ENCODE measurements around the gene SCAMP4. TPM values are rescaled to one million over a fixed set of nuclear protein-coding genes. Genes with fewer than 3 reads are reported as not detected.

The SCAMP4 gene
- total RNA-seq, 2 experiments from 2014 or later = 21.3 to 49.9 TPM

DNA sequence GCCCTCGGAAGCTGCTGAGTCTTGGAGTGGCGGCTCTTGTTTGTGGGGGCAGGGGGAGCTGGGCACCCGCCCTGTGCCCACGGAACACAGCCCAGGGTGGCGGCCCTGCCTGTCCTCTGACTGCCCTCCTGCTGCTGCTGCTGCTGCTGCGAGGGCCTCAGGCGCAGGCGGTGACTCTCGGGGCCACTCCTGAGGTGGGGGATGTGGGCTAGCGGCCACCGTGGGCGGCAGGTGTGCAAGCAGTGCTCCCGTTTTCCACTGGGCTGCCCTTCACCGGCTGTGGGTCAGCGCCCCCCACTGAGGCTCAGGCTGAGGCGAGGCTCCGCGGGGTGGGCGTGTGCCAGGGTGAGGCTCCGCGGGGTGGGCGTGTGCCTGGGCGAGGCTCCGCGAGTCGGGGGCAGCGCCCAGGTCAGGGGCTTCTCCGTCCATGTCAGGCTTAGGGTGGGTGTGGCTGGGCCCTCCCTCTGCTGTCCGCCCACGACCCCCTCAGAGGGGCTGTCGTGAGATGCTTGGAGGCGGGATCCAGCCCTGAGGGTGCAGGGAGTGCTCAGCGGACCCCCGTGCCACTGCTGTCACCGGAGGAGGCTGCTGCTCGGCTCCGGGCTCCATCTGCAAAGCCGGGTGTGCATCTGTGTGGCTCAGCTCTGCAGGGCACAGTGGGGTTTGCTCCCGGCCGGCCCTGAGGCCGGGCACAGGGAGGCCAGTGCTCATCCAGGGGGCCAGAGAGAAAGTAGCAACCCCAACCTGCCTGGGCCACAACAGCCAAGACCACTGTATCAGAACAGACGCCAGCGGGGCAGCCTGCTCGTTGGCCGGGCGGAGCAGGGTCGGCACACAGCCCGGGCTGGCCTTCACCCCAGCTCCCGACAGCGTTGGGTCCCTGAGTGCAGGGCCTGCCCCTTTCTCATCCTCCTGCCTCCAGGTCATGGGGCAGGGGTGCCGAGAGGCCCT, 50.2 kb downstream of the SCAMP4 start:
- ChIA-PET POLR2A (no interaction called here), CTCF (ENCODE audit: unreplicated experiment) (no interaction called here)
- intact Hi-C loops (cut with micrococcal nuclease; ENCODE audit: unreplicated experiment) = no loop called here
- H3K79me2 ChIP-seq (ENCODE audit: insufficient read depth, low read depth, low read length) = peaks cover 10% of the 10 kb centered on the region; the same call in 1 of the 2 replicates
- H3K9me2 ChIP-seq (ENCODE audit: insufficient read depth, low read length) = no peaks in the 10 kb centered on the region
- BruUV-seq (replicated peaks) = no TSS peak
- no peak overlapping the region for H3K27ac ChIP-seq (ENCODE audit: low read depth, low read length, poor library complexity, severe bottlenecking)
- no peak overlapping the region for H3K4me2 ChIP-seq (ENCODE audit: low read length)
- TF ChIP-seq CTCF (conservative IDR thresholded peaks at IDR 0.05; ENCODE audit: low read length) = no peak
- TF ChIP-seq EZH2phosphoT487 (IDR thresholded peaks at IDR 0.05; ENCODE audit: borderline replicate concordance, low read depth, low read length) = no peak
- H2AFZ ChIP-seq (ENCODE audit: low read length) = no peak overlapping the region
- no peaks in the 10 kb centered on the region for H3K4me1 ChIP-seq (ENCODE audit: insufficient read depth, low read length, poor library complexity, severe bottlenecking)
- H3K36me3 ChIP-seq (ENCODE audit: insufficient read depth, low read length) = peaks cover 23% of the 10 kb centered on the region
- H3K9me3 ChIP-seq (ENCODE audit: low read length) = no peaks in the 10 kb centered on the region
- DNase-seq (ENCODE audit: low spot score) = no peak
- no peaks in the 10 kb centered on the region for H4K20me1 ChIP-seq (ENCODE audit: insufficient read depth, low read length)
- H3K4me3 ChIP-seq (ENCODE audit: low read depth, low read length, poor library complexity, severe bottlenecking) = no peak overlapping the region

DNA sequence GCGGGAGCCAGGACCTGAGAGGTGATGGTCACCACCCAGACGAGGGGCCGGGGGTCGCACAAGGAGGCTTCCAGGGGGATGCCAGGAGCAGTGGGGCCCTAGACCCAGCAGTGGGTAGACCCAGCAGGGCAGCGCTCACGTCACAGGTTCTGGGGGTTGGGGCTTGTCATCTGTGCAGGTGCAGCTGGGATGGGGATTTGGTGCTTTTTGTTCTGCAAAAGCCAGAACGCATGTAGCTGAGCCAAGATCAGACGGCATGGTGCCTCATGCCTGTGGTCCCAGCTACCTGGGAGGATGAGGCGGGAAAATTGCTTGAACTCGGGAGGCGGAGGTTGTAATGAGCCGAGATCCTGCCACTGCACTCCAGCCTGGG, 50.9 kb downstream of the SCAMP4 start:
- no peak overlapping the region for H3K4me2 ChIP-seq (ENCODE audit: low read length)
- DNase-seq (ENCODE audit: low spot score) = no peak
- no peak overlapping the region for H3K4me3 ChIP-seq (ENCODE audit: low read depth, low read length, poor library complexity, severe bottlenecking)
- H2AFZ ChIP-seq (ENCODE audit: low read length) = no peak overlapping the region
- no peak overlapping the region for H3K27ac ChIP-seq (ENCODE audit: low read depth, low read length, poor library complexity, severe bottlenecking)
- no peaks in the 10 kb centered on the region for H3K9me3 ChIP-seq (ENCODE audit: low read length)
- H3K9me2 ChIP-seq (ENCODE audit: insufficient read depth, low read length) = no peaks in the 10 kb centered on the region
- H3K36me3 ChIP-seq (ENCODE audit: insufficient read depth, low read length) = peaks cover 19% of the 10 kb centered on the region
- H3K4me1 ChIP-seq (ENCODE audit: insufficient read depth, low read length, poor library complexity, severe bottlenecking) = no peaks in the 10 kb centered on the region
- 0 out of 2 replicates have a peak, but pooled peaks cover 4% of the 10 kb centered on the region for H3K79me2 ChIP-seq (ENCODE audit: insufficient read depth, low read depth, low read length)
- BruUV-seq (replicated peaks) = no TSS peak
- H4K20me1 ChIP-seq (ENCODE audit: insufficient read depth, low read length) = no peaks in the 10 kb centered on the region
- POLR2A ChIA-PET = no interaction called here
- no peak for TF ChIP-seq EZH2phosphoT487 (IDR thresholded peaks at IDR 0.05; ENCODE audit: borderline replicate concordance, low read depth, low read length)
- CTCF ChIA-PET (ENCODE audit: unreplicated experiment) = no interaction called here
- intact Hi-C loops (cut with micrococcal nuclease; ENCODE audit: unreplicated experiment) = no loop called here

DNA sequence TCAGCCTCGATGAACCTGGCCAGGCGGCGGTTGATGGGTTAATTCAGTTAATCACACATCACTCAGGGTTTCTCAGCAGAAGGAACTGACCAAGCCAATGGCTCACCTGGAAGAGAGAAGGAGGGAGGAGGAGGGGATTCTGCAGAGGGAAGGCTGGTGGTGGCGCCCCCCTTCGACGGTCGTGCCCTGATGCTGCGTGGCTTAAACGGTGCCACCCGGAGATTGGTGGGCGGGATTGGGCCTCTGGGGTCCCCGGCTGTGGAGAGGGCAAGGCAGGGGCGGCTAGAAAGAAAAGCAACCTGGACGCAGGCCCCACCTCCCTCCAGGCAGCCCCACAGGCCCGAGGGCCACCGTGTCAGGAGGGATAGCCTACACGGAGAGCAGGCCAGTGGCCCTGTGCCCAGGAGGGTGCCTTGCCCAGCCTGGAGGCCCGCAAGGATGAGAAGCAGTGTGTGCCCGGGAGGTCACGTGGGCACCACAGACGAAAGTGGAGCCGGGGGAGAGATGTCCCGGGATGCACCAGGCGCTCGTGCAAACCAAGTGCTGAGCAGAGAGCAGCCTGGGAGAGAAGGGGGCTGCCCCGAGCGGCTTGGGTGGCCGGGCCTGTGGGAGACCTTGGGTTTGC, 51.8 kb downstream of the SCAMP4 start:
- DNase-seq (ENCODE audit: low spot score) = no peak
- Histone ChIP-seq H3K9me2 (ENCODE audit: insufficient read depth, low read length) (no peaks in the 10 kb centered on the region), H3K4me1 (ENCODE audit: insufficient read depth, low read length, poor library complexity, severe bottlenecking) (no peaks in the 10 kb centered on the region), H3K4me2 (ENCODE audit: low read length) (no peak overlapping the region), H2AFZ (ENCODE audit: low read length) (no peak overlapping the region), H3K9me3 (ENCODE audit: low read length) (no peaks in the 10 kb centered on the region), H3K27ac (ENCODE audit: low read depth, low read length, poor library complexity, severe bottlenecking) (no peak overlapping the region), H3K4me3 (ENCODE audit: low read depth, low read length, poor library complexity, severe bottlenecking) (no peak overlapping the region), H3K79me2 (ENCODE audit: insufficient read depth, low read depth, low read length) (0 out of 2 replicates have a peak, but pooled peaks cover 4% of the 10 kb centered on the region), H3K36me3 (ENCODE audit: insufficient read depth, low read length) (peaks cover 17% of the 10 kb centered on the region), H4K20me1 (ENCODE audit: insufficient read depth, low read length) (no peaks in the 10 kb centered on the region)
- BruUV-seq (replicated peaks) = no TSS peak
- intact Hi-C loops (cut with micrococcal nuclease; ENCODE audit: unreplicated experiment) = no loop called here
- POLR2A ChIA-PET = no interaction called here
- TF ChIP-seq EZH2phosphoT487 (IDR thresholded peaks at IDR 0.05; ENCODE audit: borderline replicate concordance, low read depth, low read length) = no peak
- TF ChIP-seq CTCF (conservative IDR thresholded peaks at IDR 0.05; ENCODE audit: low read length) = no peak
- CTCF ChIA-PET (ENCODE audit: unreplicated experiment) = no interaction called here

All from OCI-LY7 (cell line).